NCI-H345 (cell line): ENCODE measurements around the gene CABLES1.
"Not testable (repeated sequence)": the region's sequence is repeated elsewhere in the genome, so short reads cannot be mapped to it uniquely, and the experiment has no call there.

Source experiments
- DNase-seq: peaks from one replicate; lab custom pipeline; 2025; lab: John Stamatoyannopoulos, UW

The CABLES1 gene

DNA sequence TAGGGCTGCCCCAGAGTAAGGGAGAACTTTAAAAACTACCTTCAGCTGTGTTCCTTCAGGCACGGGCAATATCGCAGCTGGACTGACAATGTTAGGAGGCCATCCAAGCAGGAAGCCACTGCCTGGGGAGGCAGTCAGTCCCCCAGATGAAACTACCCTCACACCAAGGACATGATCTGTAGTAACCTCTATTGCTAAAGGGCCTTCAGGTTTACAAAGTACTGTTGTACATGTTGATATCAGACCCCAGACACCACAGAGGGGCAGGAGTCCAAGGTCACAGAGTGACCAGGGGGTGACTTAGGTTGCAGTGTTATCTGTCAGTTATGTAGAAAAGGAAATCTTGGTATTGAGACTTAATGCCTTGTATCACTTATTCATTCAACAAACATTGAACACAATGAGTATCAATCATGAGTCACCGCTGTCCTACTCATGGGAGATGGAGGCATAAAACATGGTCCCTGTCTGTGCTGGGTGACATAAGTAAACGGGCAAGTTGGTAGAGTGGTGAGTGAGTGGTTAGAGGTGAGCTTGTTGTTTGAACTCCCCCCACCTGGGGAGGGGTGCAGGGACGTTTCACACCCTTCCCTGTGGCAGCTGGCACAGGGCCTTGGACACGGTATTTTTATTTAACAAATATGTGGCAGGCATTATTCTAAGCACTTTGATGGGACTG lies 7.1 kb downstream of the CABLES1 start:
- no peak for DNase-seq

GRCh38 chr18:23143016-23143814 lies 7.9 kb downstream of the CABLES1 start:
- DNase-seq = no peak

DNA sequence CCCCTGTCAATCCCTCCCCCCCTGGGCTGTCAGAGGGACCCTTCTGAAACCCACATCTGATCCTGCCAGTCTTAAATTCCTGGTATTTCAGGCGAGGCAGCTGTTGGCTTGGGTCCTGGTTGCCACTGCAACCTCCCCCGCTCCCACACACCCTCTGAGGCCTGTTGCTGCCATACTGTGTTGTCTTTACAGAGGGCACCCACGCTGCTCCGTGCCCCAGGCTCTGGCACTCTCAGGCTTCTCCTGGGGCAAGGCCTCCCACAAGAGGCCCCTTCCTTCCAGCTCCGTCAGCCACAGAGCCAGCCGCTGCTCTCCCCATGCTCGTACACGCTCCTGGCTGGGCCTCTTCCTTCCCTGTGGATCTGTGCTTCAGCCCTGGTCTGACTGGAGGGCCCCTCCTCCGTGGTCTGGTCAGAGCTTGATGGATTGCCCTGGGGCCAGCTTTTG lies 8.6 kb downstream of the CABLES1 start:
- no peak for DNase-seq

- DNase-seq = no peak
Measured at GRCh38 chr18:23144640-23145039, 9.4 kb downstream of the CABLES1 start.

- DNase-seq = no peak
Measured at GRCh38 chr18:23145621-23146020, 10.3 kb downstream of the CABLES1 start.

DNA sequence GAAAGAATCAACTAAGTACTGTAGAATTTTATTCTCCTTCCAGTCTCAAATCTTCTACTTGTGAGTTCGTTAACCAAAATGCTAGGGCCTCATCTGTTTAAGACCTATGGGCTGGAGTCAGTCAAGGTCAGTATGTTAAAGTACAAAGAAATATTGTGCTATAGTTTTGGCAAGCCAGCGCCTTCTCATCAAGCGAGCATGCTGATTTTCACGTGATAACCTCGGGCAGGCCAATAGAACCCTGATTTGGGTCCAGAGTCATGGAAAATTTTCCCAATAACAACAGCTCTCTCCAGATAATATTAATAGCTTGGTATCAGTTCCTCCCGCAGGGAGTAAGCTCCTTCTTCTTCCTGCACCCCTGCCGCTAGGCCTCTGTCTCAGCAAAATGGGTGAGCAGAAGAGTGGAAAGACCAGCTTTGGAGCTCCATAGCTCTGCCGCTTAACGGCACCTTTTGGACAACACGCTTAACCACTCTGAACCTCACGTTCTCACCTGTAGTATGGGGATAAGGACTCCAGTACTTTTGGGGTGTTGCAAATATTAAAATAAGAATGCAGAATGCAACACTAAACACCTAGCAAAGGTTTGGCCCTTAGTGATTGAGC lies 11.7 kb downstream of the CABLES1 start:
- no peak for DNase-seq

DNA sequence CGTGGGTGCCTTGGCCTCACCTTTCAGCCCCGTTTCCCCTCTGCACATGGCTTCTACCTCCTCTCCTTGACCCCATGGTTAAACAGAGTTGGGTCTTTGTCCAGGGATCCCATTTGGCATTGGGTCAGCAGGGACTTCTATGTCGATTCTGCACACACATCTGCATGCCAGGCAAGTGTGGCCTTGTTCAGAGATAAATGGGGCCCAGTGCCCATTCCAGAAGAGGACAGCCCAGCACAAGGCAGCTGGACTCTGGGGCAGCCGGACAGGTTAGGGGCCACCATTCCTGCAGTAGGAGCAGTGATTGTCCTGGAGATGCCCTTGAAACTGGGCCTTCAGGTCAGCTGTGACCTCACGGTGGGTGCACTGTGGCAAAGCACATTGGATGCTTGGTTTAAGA lies 13.1 kb downstream of the CABLES1 start:
- no peak for DNase-seq

- DNase-seq = no peak
Measured at GRCh38 chr18:23149570-23149969, 14.3 kb downstream of the CABLES1 start.

- no peak for DNase-seq
Measured at GRCh38 chr18:23151414-23152099, 16.3 kb downstream of the CABLES1 start.

DNA sequence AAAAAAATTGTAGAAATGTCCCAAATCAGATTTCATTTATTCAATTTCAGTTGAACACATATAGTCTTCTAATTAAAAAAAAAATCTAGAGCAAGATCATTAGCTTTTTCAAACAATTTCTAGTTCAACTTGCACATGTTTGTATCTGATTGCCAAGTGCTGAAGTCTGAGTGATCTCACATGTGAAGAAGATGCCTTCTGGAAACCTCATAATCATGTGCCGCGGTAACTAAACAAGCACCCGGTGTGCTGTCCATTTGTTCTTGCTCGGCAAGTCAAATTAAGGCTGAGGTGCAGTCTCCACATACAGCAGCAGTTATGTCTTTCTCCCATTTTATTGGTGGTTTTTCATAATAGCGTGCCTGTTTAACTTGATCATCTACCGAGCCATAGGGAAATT lies 18.7 kb downstream of the CABLES1 start:
- no peak for DNase-seq

DNA sequence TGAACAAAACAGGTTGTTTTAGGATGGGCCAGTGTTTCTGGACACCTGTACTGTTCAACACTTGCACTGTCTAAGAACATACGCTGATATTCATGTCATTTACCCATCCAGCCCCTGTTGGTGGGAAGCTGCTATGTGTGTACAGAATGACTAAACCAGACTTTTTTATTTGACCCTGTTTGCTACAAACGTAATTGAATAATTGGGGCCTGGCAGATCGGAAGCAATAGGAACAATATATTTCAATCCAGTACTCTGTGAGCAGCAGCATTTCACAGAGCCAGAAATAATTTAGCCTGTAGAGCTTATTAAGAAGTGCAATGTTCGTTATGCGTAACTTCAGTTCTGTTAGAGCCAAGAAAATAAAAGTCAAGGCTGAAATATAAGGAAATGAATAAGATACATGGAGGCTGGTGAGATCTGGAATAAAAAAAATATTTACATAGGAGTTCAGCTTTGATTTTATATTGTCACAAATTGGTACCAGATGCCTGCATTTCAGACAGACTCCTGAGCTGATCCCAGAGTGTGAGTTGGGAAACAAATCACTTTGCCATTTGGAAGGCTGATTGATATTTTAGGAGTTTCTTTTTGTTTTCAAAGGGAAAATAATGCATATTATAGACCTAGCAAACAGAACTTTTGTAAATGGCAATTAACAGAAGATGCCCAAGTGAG lies 19.7 kb downstream of the CABLES1 start:
- no peak for DNase-seq

- no peak for DNase-seq
Measured at GRCh38 chr18:23155537-23155936, 20.3 kb downstream of the CABLES1 start.

DNA sequence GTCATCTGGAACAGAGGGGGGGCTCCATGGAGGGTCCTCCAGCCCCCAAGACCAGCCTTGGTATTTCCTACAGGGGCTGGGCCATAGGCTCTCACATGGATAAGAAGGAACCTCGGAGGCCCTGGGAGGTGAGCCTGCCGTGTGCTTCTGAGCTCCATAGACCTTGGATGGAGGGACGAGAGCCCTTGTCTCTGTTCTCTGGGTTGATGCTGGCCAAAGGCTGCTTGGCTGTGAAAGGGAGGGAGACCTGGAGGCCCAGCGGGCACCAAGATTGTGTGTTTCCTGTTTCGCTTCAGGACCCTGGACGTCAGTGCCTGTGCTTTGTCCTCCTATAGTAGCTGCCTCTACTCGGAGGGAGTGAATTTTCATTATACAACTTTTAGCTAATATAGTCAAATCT lies 20.8 kb downstream of the CABLES1 start:
- no peak for DNase-seq

DNA sequence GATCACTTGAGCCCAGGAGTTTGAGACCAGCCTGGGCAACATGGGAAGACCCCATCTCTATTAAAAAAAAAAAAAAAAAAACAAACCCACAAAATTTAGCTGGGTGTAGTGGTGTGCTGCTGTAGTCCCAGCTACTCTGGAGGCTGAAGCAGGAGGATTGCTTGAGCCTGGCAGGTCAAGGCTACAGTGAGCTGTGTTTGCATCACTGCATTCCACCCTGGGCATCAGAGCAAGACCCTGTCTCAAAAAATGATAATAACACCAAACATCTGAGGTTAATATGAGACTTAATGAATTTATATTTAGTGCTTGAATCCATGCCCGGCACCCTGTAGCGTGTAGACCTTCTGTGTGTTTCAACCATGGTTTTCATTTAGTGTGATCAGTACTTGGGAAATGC lies 22.8 kb downstream of the CABLES1 start:
- DNase-seq = no peak

GRCh38 chr18:23158884-23159283 lies 23.6 kb downstream of the CABLES1 start:
- not testable (repeated sequence) for DNase-seq

- no peak for DNase-seq
Measured at GRCh38 chr18:23159344-23159743, 24.1 kb downstream of the CABLES1 start.

GRCh38 chr18:23162473-23162872 lies 27.2 kb downstream of the CABLES1 start:
- DNase-seq = no peak

- DNase-seq = no peak
Measured at GRCh38 chr18:23163786-23164533, 28.7 kb downstream of the CABLES1 start.

DNA sequence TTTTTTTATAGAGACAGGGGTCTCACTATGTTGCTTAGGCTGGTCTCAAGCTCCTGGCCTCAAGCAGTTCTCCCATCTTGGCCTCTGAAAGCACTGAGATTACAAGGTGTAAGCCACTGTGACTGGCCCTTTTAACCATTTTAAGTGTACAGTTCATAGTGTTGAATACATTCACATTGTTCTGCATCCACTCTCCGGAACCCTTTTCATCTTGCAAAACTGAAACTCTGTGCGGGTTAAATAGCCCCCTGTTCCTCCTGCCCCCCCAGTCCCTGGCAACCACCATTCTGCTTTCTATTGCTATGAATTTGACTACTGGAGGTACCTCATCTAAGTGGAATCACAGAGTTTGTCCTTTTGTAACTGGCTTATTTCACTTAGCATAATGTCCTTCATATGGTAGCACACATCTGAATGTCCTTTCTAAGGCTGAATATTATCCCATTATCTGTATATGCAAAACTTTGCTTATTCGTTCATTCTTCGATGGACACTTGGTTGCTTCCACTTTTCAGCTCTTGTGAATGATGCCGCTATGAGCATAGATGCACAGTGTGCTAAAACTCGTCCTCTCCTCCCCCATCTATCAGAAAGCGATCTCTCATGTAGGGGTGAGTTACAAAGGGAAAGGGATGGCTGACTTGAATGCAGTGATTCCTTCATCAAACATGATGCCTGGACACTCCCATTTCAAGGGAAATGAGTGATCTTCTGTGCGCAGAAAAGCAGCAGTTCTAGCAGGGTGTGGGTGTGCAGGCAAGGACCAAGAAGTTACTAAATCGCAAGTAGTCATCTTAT lies 30.2 kb downstream of the CABLES1 start:
- no peak for DNase-seq

- no peak for DNase-seq
Measured at GRCh38 chr18:23166891-23167541, 31.7 kb downstream of the CABLES1 start.
